Measurements from ENCODE around the gene C14orf180.

C14orf180 gene

GRCh38 chr14:104584557-104584956, 5.0 kb downstream of the C14orf180 start:
- no peak for DNase-seq (ENCODE audit: low read depth in 2 of 2)
- H3K4me3 ChIP-seq (replicated peaks in 1 of 2; ENCODE audit: low read depth in 2 of 2, low read length in 2 of 2) = no peak overlapping the region
- TF ChIP-seq CTCF (IDR thresholded peaks at IDR 0.05; ENCODE audit: low read depth, low read length) = no peak

GRCh38 chr14:104585966-104586697, 6.6 kb downstream of the C14orf180 start:
- DNase-seq (ENCODE audit: low read depth in 2 of 2) = peak in 1 of 2 donors; percentile 43
- no peak for TF ChIP-seq CTCF (IDR thresholded peaks at IDR 0.05; ENCODE audit: low read depth, low read length)
- no peak overlapping the region for H3K4me3 ChIP-seq (replicated peaks in 1 of 2; ENCODE audit: low read depth in 2 of 2, low read length in 2 of 2)

- no peak for TF ChIP-seq CTCF (IDR thresholded peaks at IDR 0.05; ENCODE audit: low read depth, low read length)
- DNase-seq (ENCODE audit: low read depth in 2 of 2) = peak in 1 of 2 donors; percentile 10
Measured at GRCh38 chr14:104586832-104587620, 7.5 kb downstream of the C14orf180 start.

GRCh38 chr14:104587641-104588040, 8.1 kb downstream of the C14orf180 start:
- TF ChIP-seq CTCF (IDR thresholded peaks at IDR 0.05; ENCODE audit: low read depth, low read length) = no peak
- no peak overlapping the region for H3K4me3 ChIP-seq (replicated peaks in 1 of 2; ENCODE audit: low read depth in 2 of 2, low read length in 2 of 2)
- DNase-seq (ENCODE audit: low read depth in 2 of 2) = no peak

More at GRCh38 chr14:104586832-104587620, 7.5 kb downstream of the C14orf180 start:
- no peak overlapping the region for H3K4me3 ChIP-seq (replicated peaks in 1 of 2; ENCODE audit: low read depth in 2 of 2, low read length in 2 of 2)

GRCh38 chr14:104588066-104588857, 8.7 kb downstream of the C14orf180 start:
- H3K4me3 ChIP-seq (replicated peaks in 1 of 2; ENCODE audit: low read depth in 2 of 2, low read length in 2 of 2) = no peak overlapping the region
- no peak for DNase-seq (ENCODE audit: low read depth in 2 of 2)

More at GRCh38 chr14:104588066-104588857, 8.7 kb downstream of the C14orf180 start:
- no peak for TF ChIP-seq CTCF (IDR thresholded peaks at IDR 0.05; ENCODE audit: low read depth, low read length)

Data from cardiac fibroblast (primary cell).